ENCODE results near the gene TPO.

Gene TPO

DNA sequence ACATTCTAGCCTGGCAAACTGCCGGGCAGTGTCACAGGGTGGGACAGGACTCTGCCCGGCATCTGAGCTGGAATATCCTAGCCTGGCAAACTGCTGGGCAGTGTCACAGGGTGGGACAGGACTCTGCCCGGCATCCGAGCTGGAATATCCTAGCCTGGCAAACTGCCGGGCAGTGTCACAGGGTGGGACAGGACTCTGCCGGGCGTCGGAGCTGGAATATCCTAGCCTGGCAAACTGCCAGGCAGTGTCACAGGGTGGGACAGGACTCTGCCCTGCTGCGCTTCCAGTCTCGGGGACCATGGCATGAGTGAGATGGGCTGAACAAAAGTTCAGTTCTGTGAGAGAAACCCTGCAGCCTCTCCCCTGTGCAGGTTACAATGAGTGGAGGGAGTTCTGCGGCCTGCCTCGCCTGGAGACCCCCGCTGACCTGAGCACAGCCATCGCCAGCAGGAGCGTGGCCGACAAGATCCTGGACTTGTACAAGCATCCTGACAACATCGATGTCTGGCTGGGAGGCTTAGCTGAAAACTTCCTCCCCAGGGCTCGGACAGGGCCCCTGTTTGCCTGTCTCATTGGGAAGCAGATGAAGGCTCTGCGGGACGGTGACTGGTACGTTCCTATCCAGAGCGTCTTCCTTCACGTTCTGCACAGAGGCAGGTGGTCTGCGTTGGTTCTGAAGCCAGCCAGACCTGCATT is 80.3 kb downstream of the TPO start:
- Histone ChIP-seq H3K4me1 (ENCODE audit: control insufficient read depth, insufficient read depth, low read length, unreplicated experiment) (no peaks in the 10 kb centered on the region), H3K27ac (ENCODE audit: low read depth, low read length) (no peak overlapping the region), H3K36me3 (ENCODE audit: insufficient read depth, low read length) (no peaks in the 10 kb centered on the region), H3K27me3 (ENCODE audit: insufficient read depth, low read length) (no peaks in the 10 kb centered on the region), H3K4me3 (ENCODE audit: low read depth, low read length) (no peak overlapping the region), H3K79me2 (ENCODE audit: control insufficient read depth, insufficient read depth, low read length, unreplicated experiment) (no peaks in the 10 kb centered on the region), H2AFZ (ENCODE audit: low read length, unreplicated experiment) (no peak overlapping the region)

DNA sequence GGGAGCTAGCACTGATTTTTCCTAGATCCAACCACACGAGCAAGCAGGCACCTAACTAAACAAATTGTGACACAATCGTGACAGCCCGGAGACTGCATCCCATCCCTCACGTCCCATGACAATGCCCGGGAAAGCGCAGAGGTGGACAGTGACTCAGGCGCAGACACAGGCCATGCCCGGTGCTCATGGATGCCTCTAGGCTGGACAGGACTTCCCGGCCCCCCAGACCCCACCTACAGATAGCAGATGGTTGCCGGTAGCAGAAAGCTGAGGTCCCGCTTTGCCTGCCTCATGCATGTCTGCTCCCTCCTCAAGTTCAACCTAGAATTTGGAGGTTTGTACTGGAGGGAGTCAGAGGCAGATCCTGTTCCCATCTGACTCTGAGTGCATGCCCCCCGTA is 81.0 kb downstream of the TPO start:
- no peak overlapping the region for H2AFZ ChIP-seq (ENCODE audit: low read length, unreplicated experiment)
- no peaks in the 10 kb centered on the region for H3K79me2 ChIP-seq (ENCODE audit: control insufficient read depth, insufficient read depth, low read length, unreplicated experiment)
- H3K4me3 ChIP-seq (ENCODE audit: low read depth, low read length), result no peak overlapping the region
- no peak overlapping the region for H3K27ac ChIP-seq (ENCODE audit: low read depth, low read length)
- no peaks in the 10 kb centered on the region for H3K36me3 ChIP-seq (ENCODE audit: insufficient read depth, low read length)
- no peaks in the 10 kb centered on the region for H3K4me1 ChIP-seq (ENCODE audit: control insufficient read depth, insufficient read depth, low read length, unreplicated experiment)
- no peaks in the 10 kb centered on the region for H3K27me3 ChIP-seq (ENCODE audit: insufficient read depth, low read length)

DNA sequence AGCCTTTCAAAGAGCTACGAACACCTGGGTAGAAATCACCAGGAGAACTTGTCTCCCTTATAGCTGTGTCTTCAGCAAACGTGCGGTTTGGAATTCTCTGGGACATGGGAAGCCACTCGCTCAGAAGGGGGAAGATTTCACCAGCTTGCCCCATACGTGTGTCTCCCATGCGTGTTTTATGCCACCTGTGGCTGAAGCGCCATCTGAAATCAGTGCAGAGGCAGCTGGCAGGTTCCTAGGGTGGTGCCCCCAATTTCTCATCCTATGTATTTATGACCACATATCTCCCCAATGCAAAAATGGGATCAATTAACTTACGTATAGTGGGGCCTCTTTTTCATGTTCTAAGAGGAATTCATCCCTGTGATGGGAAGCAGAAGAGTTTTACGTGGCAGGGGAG is 81.6 kb downstream of the TPO start:
- Histone ChIP-seq H3K27ac (ENCODE audit: low read depth, low read length) (no peak overlapping the region), H3K36me3 (ENCODE audit: insufficient read depth, low read length) (no peaks in the 10 kb centered on the region), H3K27me3 (ENCODE audit: insufficient read depth, low read length) (no peaks in the 10 kb centered on the region), H3K4me3 (ENCODE audit: low read depth, low read length) (no peak overlapping the region), H2AFZ (ENCODE audit: low read length, unreplicated experiment) (no peak overlapping the region), H3K4me1 (ENCODE audit: control insufficient read depth, insufficient read depth, low read length, unreplicated experiment) (no peaks in the 10 kb centered on the region), H3K79me2 (ENCODE audit: control insufficient read depth, insufficient read depth, low read length, unreplicated experiment) (no peaks in the 10 kb centered on the region)

DNA sequence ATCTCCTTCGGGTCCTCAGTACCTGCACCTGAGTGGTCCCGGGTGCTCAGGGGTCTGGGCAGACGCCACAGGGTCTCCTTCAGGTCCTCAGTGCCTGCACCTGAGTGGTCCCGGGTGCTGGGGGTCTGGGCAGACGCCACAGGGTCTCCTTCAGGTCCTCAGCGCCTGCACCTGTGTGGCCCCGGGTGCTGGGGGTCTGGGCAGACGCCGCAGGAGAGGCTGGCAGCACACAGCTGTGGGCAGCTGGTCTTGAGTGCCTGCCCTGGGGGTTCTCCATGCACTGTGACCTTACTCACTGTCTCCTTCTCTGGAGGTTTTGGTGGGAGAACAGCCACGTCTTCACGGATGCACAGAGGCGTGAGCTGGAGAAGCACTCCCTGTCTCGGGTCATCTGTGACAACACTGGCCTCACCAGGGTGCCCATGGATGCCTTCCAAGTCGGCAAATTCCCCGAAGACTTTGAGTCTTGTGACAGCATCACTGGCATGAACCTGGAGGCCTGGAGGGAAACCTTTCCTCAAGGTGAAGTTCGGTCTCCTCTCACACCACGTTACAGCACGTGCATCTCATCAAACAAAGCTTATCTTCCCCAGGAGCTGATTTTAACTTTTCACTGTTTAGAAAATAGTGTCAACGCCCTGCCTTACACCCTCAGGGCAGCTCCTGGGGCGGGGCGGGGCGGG is 82.6 kb downstream of the TPO start:
- H3K4me1 ChIP-seq (ENCODE audit: control insufficient read depth, insufficient read depth, low read length, unreplicated experiment), result no peaks in the 10 kb centered on the region
- H3K27ac ChIP-seq (ENCODE audit: low read depth, low read length), result no peak overlapping the region
- no peaks in the 10 kb centered on the region for H3K36me3 ChIP-seq (ENCODE audit: insufficient read depth, low read length)
- no peaks in the 10 kb centered on the region for H3K79me2 ChIP-seq (ENCODE audit: control insufficient read depth, insufficient read depth, low read length, unreplicated experiment)
- H3K4me3 ChIP-seq (ENCODE audit: low read depth, low read length), result no peak overlapping the region
- no peaks in the 10 kb centered on the region for H3K27me3 ChIP-seq (ENCODE audit: insufficient read depth, low read length)
- H2AFZ ChIP-seq (ENCODE audit: low read length, unreplicated experiment), result no peak overlapping the region

DNA sequence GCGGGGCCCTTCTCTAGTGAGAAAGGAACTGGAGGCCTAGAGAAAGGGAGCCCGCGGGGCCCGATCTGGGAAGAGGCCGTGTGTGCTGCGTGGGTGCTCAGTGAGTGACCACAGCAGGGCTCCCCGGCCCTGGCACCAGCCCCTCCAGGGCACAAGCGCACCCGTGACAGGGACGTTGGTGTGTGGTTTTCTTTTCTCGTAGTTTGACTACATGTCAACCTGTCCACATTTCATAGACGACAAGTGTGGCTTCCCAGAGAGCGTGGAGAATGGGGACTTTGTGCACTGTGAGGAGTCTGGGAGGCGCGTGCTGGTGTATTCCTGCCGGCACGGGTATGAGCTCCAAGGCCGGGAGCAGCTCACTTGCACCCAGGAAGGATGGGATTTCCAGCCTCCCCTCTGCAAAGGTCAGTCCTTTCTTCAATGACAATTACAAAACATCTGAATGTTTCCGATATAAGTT is 83.1 kb downstream of the TPO start:
- Histone ChIP-seq H2AFZ (ENCODE audit: low read length, unreplicated experiment) (no peak overlapping the region), H3K4me3 (ENCODE audit: low read depth, low read length) (no peak overlapping the region), H3K4me1 (ENCODE audit: control insufficient read depth, insufficient read depth, low read length, unreplicated experiment) (no peaks in the 10 kb centered on the region), H3K27ac (ENCODE audit: low read depth, low read length) (no peak overlapping the region), H3K36me3 (ENCODE audit: insufficient read depth, low read length) (no peaks in the 10 kb centered on the region), H3K79me2 (ENCODE audit: control insufficient read depth, insufficient read depth, low read length, unreplicated experiment) (no peaks in the 10 kb centered on the region), H3K27me3 (ENCODE audit: insufficient read depth, low read length) (no peaks in the 10 kb centered on the region)

DNA sequence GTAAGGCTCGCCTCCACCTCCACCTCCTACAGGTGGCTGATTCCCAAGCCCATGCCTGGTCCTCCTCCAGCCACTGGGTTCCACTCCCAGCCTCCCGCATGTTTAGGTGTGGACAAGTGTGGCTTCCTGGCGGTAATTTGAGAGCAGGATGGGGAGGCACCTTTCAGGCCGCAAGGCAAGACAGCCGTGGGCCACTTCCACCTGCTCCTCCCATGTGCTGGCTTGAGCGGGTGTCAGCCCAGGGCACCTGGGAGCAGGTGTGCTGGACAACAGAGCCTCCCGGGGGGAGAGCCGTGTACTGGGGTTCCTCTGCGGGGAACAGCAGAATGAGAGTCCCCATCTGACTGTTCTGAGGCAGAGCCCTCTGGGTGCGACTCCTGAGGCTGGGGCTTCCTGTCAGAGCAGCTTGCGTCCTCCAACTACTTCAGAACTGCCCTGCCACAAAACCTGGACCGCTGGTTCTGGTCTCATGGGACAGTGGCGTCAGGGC is 83.9 kb downstream of the TPO start:
- Histone ChIP-seq H2AFZ (ENCODE audit: low read length, unreplicated experiment) (no peak overlapping the region), H3K79me2 (ENCODE audit: control insufficient read depth, insufficient read depth, low read length, unreplicated experiment) (no peaks in the 10 kb centered on the region), H3K4me3 (ENCODE audit: low read depth, low read length) (no peak overlapping the region), H3K27me3 (ENCODE audit: insufficient read depth, low read length) (no peaks in the 10 kb centered on the region), H3K4me1 (ENCODE audit: control insufficient read depth, insufficient read depth, low read length, unreplicated experiment) (no peaks in the 10 kb centered on the region), H3K27ac (ENCODE audit: low read depth, low read length) (no peak overlapping the region), H3K36me3 (ENCODE audit: insufficient read depth, low read length) (no peaks in the 10 kb centered on the region)

DNA sequence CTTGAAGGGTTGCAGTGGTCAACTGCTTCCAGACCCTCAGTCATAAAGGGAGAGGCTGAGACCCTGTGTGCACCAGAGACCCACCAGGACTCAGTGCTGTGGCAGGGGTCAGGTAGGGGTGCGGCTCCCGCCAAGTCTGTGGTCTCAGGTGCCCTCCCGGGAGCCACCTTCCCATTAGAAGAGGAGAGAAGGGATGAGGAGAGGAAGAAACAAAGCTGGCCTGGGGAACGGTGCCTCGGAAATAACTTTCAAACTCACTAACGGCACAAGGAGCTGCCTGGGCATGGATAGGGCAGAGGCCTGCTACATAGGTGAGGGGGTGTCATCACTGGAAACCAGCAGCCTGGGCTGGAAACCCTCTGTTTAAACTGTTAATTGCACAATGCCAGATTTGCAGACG is 84.9 kb downstream of the TPO start:
- no peaks in the 10 kb centered on the region for H3K79me2 ChIP-seq (ENCODE audit: control insufficient read depth, insufficient read depth, low read length, unreplicated experiment)
- H3K27me3 ChIP-seq (ENCODE audit: insufficient read depth, low read length), result no peaks in the 10 kb centered on the region
- no peak overlapping the region for H3K27ac ChIP-seq (ENCODE audit: low read depth, low read length)
- no peaks in the 10 kb centered on the region for H3K4me1 ChIP-seq (ENCODE audit: control insufficient read depth, insufficient read depth, low read length, unreplicated experiment)
- H3K4me3 ChIP-seq (ENCODE audit: low read depth, low read length), result no peak overlapping the region
- H2AFZ ChIP-seq (ENCODE audit: low read length, unreplicated experiment), result no peak overlapping the region
- no peaks in the 10 kb centered on the region for H3K36me3 ChIP-seq (ENCODE audit: insufficient read depth, low read length)

DNA sequence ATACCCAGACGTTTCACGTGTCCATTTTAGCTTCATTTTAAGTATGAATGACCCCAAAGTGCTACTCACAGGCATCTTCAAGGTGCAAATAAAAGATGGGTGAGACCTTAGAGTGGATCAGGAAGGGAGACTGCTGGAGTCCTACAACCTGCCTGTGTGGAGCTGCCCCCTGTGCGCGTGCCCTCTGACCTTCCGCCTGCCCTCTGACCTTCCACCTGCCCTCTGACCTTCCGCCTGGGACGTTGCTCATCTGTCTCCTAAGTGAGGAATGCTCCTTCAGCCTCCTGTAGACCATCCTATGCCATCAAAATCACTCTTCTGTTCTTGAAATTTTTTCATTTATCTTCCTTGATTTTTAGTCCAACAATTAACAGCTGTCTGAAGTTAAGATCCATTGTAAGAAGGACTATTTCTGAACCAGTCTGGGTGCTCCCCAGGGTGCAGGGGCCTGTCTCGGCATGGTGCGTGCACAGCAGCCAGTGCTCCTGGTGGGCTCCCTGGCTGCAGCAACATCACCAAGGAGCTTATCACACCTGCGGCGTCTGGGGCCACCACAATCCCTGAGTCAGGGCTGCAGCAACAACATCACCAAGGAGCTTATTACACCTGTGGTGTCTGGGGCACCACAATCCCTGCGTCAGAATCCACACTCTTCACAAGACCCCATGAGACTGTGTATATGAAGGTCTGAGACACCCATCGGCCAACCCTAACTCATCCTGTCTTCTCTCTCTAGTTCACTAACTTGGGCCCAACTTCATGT is 86.0 kb downstream of the TPO start:
- no peaks in the 10 kb centered on the region for H3K4me1 ChIP-seq (ENCODE audit: control insufficient read depth, insufficient read depth, low read length, unreplicated experiment)
- H3K27me3 ChIP-seq (ENCODE audit: insufficient read depth, low read length), result no peaks in the 10 kb centered on the region
- H3K27ac ChIP-seq (ENCODE audit: low read depth, low read length), result no peak overlapping the region
- no peak overlapping the region for H3K4me3 ChIP-seq (ENCODE audit: low read depth, low read length)
- no peaks in the 10 kb centered on the region for H3K36me3 ChIP-seq (ENCODE audit: insufficient read depth, low read length)
- no peak overlapping the region for H2AFZ ChIP-seq (ENCODE audit: low read length, unreplicated experiment)
- no peaks in the 10 kb centered on the region for H3K79me2 ChIP-seq (ENCODE audit: control insufficient read depth, insufficient read depth, low read length, unreplicated experiment)

DNA sequence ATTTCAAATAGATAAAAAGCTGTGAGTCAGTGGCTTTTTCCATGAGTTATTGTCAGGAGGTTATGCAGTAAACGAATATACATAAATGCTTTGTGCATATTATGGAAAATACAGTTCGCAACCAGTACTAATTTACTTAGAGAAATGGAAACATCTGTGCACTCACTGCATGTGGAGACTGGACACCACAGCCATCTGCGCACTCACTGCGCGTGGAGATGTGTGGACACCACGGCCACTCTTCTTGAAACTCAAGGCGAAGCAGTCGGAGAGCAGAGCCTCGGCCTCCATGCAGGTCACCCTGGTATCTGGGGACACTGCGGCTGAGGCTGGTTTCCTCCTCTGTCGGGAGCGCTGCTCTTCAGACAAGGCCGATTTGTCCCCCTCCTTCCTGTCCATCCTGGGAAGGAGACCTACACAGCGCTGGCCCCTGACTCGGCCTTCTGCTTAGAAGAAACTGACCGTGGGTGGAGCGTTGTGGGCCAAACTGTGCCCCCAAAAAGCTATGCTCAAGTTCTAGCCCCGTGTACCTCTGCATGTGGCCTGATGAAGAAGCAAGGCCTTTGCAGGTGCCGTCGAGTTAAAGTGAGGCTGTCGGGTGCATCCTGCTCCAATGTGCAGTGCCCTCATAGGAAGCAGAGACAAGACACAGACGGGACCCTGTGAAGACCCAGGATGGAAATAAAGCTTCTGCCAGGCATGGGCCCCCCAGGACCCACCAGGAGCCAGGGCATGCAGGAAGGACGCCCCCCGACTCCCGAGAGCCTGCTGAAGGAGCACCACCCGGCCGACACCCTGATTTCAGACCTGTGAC is 88.0 kb downstream of the TPO start:
- Histone ChIP-seq H2AFZ (ENCODE audit: low read length, unreplicated experiment) (no peak overlapping the region), H3K4me3 (ENCODE audit: low read depth, low read length) (no peak overlapping the region), H3K27me3 (ENCODE audit: insufficient read depth, low read length) (no peaks in the 10 kb centered on the region), H3K79me2 (ENCODE audit: control insufficient read depth, insufficient read depth, low read length, unreplicated experiment) (no peaks in the 10 kb centered on the region), H3K27ac (ENCODE audit: low read depth, low read length) (no peak overlapping the region), H3K4me1 (ENCODE audit: control insufficient read depth, insufficient read depth, low read length, unreplicated experiment) (no peaks in the 10 kb centered on the region), H3K36me3 (ENCODE audit: insufficient read depth, low read length) (no peaks in the 10 kb centered on the region)

DNA sequence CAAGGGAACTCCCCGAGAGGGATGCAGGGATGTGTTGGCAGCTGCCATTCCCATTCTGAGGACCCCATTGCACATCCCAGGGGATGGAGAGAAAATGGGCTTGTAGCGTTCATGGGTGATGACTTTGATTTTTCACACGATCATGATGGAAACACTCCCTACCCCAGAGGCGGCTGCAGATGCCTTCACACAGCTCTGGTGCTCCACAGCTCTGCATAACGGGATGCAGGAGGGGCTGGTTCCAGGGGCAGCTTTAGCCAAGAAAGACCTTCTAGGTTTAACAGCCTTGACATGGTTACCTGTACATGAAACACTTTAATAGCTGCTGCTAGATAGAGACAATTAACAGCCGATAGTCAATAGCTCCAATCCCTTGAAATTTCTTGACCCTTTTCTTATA is 88.7 kb downstream of the TPO start:
- Histone ChIP-seq H3K36me3 (ENCODE audit: insufficient read depth, low read length) (no peaks in the 10 kb centered on the region), H3K27me3 (ENCODE audit: insufficient read depth, low read length) (no peaks in the 10 kb centered on the region), H3K4me1 (ENCODE audit: control insufficient read depth, insufficient read depth, low read length, unreplicated experiment) (no peaks in the 10 kb centered on the region), H3K4me3 (ENCODE audit: low read depth, low read length) (no peak overlapping the region), H2AFZ (ENCODE audit: low read length, unreplicated experiment) (no peak overlapping the region), H3K79me2 (ENCODE audit: control insufficient read depth, insufficient read depth, low read length, unreplicated experiment) (no peaks in the 10 kb centered on the region), H3K27ac (ENCODE audit: low read depth, low read length) (no peak overlapping the region)

All from ACC112 (cell line).